SK-N-SH treated with all-trans-retinoic acid at 6 μM for 48 hours (cell line): ENCODE results near the gene SUN5.

Experiments used
- ATAC-seq: fragments of 200-7000 bp; cut with Tn5 transposase; 3 replicates; pipeline ENCODE4 v1.9.1; 2020; ENCODE audit warnings: mild to moderate bottlenecking, moderate library complexity
- BACH2 ChIP-seq: fragments of 250-450 bp; sonication (Bioruptor Pico); IDR thresholded peaks from 2 replicates; pipeline ENCODE4 v1.9.0; 2021; ENCODE audit warnings: mild to moderate bottlenecking, borderline replicate concordance
- CREB5 ChIP-seq: fragments of 250-450 bp; sonication (Bioruptor Pico); IDR thresholded peaks from 2 replicates; pipeline ENCODE4 v1.5.1; 2020; ENCODE audit warnings: low read depth, mild to moderate bottlenecking, moderate library complexity
- CSDC2 ChIP-seq: fragments of 250-450 bp; sonication (Bioruptor Pico); IDR thresholded peaks from 2 replicates; pipeline ENCODE4 v1.5.0; 2020; ENCODE audit warnings: mild to moderate bottlenecking, moderate library complexity
- ESRRG ChIP-seq: fragments of 250-450 bp; sonication (Bioruptor Pico); IDR thresholded peaks from 2 replicates; pipeline ENCODE4 v1.6.1; 2021; ENCODE audit warnings: mild to moderate bottlenecking
- GLIS3 ChIP-seq: fragments of 250-450 bp; sonication (Bioruptor Pico); IDR thresholded peaks from 2 replicates; pipeline ENCODE4 v1.5.0; 2020; ENCODE audit warnings: mild to moderate bottlenecking, moderate library complexity
- ISL1 ChIP-seq: fragments of 250-450 bp; sonication (Bioruptor Pico); IDR thresholded peaks from 2 replicates; pipeline ENCODE4 v2.1.2; 2022; ENCODE audit warnings: mild to moderate bottlenecking, moderate library complexity
- OSR1 ChIP-seq: fragments of 250-450 bp; sonication (Bioruptor Pico); IDR thresholded peaks from 2 replicates; pipeline ENCODE4 v1.8.0; 2022; ENCODE audit warnings: moderate library complexity, mild to moderate bottlenecking, inconsistent platforms
- POU6F1 ChIP-seq: fragments of 250-450 bp; sonication (Bioruptor Pico); IDR thresholded peaks from 2 replicates; pipeline ENCODE4 v1.8.0; 2021; ENCODE audit warnings: low read depth, mild to moderate bottlenecking, moderate library complexity, borderline replicate concordance
- PPARA ChIP-seq: fragments of 250-450 bp; sonication (Bioruptor Pico); IDR thresholded peaks from 2 replicates; pipeline ENCODE4 v1.5.0; 2020; ENCODE audit warnings: mild to moderate bottlenecking, borderline replicate concordance
- RARB ChIP-seq: fragments of 250-450 bp; sonication (Bioruptor Pico); IDR thresholded peaks from 2 replicates; pipeline ENCODE4 v1.8.0; 2021; ENCODE audit warnings: mild to moderate bottlenecking, moderate library complexity
- TCF4 ChIP-seq: fragments of 250-450 bp; sonication (Bioruptor Pico); IDR thresholded peaks from 2 replicates; pipeline ENCODE4 v1.8.0; 2021; ENCODE audit warnings: mild to moderate bottlenecking, moderate library complexity, borderline replicate concordance
- TOX ChIP-seq: fragments of 250-450 bp; sonication (Bioruptor Pico); IDR thresholded peaks from 2 replicates; pipeline ENCODE4 v1.8.0; 2021; ENCODE audit warnings: mild to moderate bottlenecking, moderate library complexity, borderline replicate concordance
- TSHZ2 ChIP-seq: fragments of 250-450 bp; sonication (Bioruptor Pico); IDR thresholded peaks from 2 replicates; pipeline ENCODE4 v1.5.0; 2020; ENCODE audit warnings: mild to moderate bottlenecking, moderate library complexity
- ZC3H10 ChIP-seq: fragments of 250-450 bp; sonication (Bioruptor Pico); IDR thresholded peaks from 2 replicates; pipeline ENCODE4 v1.5.1; 2021; ENCODE audit warnings: mild to moderate bottlenecking, moderate library complexity
- ZFP3 ChIP-seq: fragments of 250-450 bp; sonication (Bioruptor Pico); IDR thresholded peaks from 2 replicates; pipeline ENCODE4 v1.5.0; 2020; ENCODE audit warnings: mild to moderate bottlenecking, moderate library complexity
- ZFP30 ChIP-seq: fragments of 450-650 bp; formaldehyde crosslinking; IDR thresholded peaks from 2 replicates; pipeline ENCODE4 v1.5.0; 2022; ENCODE audit warnings: mild to moderate bottlenecking, moderate library complexity
- ZNF565 ChIP-seq: fragments of 450-650 bp; formaldehyde crosslinking; conservative IDR thresholded peaks from 2 replicates; pipeline ENCODE4 v1.5.0; 2020; ENCODE audit warnings: low read depth, mild to moderate bottlenecking, moderate library complexity
- ZNF70 ChIP-seq: fragments of 450-650 bp; formaldehyde crosslinking; IDR thresholded peaks from 2 replicates; pipeline ENCODE4 v1.5.0; 2020; ENCODE audit warnings: mild to moderate bottlenecking, moderate library complexity
- ZNF8 ChIP-seq: fragments of 450-650 bp; formaldehyde crosslinking; IDR thresholded peaks from 2 replicates; pipeline ENCODE4 v1.5.0; 2020; ENCODE audit warnings: mild to moderate bottlenecking, moderate library complexity

The SUN5 gene

GRCh38 chr20:33019465-33020277, 15.4 kb upstream of the SUN5 start:
- no peak for TF ChIP-seq ZFP30 (CRISPR knock-in tag)
- no peak for TF ChIP-seq ESRRG (CRISPR knock-in tag)
- TF ChIP-seq ZNF8 (CRISPR knock-in tag): no peak
- ATAC-seq: no peak

GRCh38 chr20:33018169-33018931, 14.1 kb upstream of the SUN5 start:
- ATAC-seq: no peak
- no peak for TF ChIP-seq OSR1 (CRISPR knock-in tag)
- no peak for TF ChIP-seq GLIS3 (CRISPR knock-in tag)
- no peak for TF ChIP-seq RARB (CRISPR knock-in tag)
- no peak for TF ChIP-seq ZNF565 (CRISPR knock-in tag)
- no peak for TF ChIP-seq TSHZ2 (CRISPR knock-in tag)
- no peak for TF ChIP-seq CSDC2 (CRISPR knock-in tag)
- TF ChIP-seq POU6F1: no peak
- no peak for TF ChIP-seq CREB5 (CRISPR knock-in tag)
- TF ChIP-seq ZC3H10 (CRISPR knock-in tag): no peak
- TF ChIP-seq ZFP3 (CRISPR knock-in tag): no peak
- no peak for TF ChIP-seq ZNF70
- no peak for TF ChIP-seq ESRRG (CRISPR knock-in tag)
- TF ChIP-seq TCF4 (CRISPR knock-in tag): no peak
- TF ChIP-seq PPARA (CRISPR knock-in tag): no peak

- ATAC-seq: no peak
- TF ChIP-seq ZFP30 (CRISPR knock-in tag): no peak
- TF ChIP-seq TSHZ2 (CRISPR knock-in tag): no peak
- TF ChIP-seq ESRRG (CRISPR knock-in tag): no peak
- TF ChIP-seq PPARA (CRISPR knock-in tag): no peak
Observed at GRCh38 chr20:33017542-33017941, 13.3 kb upstream of the SUN5 start.

- TF ChIP-seq TOX (CRISPR knock-in tag) (no peak), ISL1 (no peak), TSHZ2 (CRISPR knock-in tag) (no peak), BACH2 (CRISPR knock-in tag) (no peak), PPARA (CRISPR knock-in tag) (no peak), CREB5 (CRISPR knock-in tag) (no peak)
- ATAC-seq: no peak
Observed at GRCh38 chr20:33016581-33017109, 12.4 kb upstream of the SUN5 start.
